SK-N-SH treated with all-trans-retinoic acid at 6 μM for 48 hours (cell line): ENCODE results near the gene TMUB1.

Experiments
- ARNTL ChIP-seq: fragments of 450-650 bp; formaldehyde crosslinking; IDR thresholded peaks from 2 replicates; pipeline ENCODE4 v1.5.0; 2020; ENCODE audit warnings: low read depth, mild to moderate bottlenecking, moderate library complexity, borderline replicate concordance
- CSRNP3 ChIP-seq: fragments of 250-450 bp; sonication (Bioruptor Pico); IDR thresholded peaks from 2 replicates; pipeline ENCODE4 v1.5.1; 2021; ENCODE audit warnings: mild to moderate bottlenecking, moderate library complexity
- PATZ1 ChIP-seq: fragments of 250-450 bp; sonication (Bioruptor Pico); IDR thresholded peaks from 2 replicates; pipeline ENCODE4 v1.8.0; 2020; ENCODE audit warnings: mild to moderate bottlenecking, moderate library complexity, borderline replicate concordance
- PPARA ChIP-seq: fragments of 250-450 bp; sonication (Bioruptor Pico); IDR thresholded peaks from 2 replicates; pipeline ENCODE4 v1.5.0; 2020; ENCODE audit warnings: mild to moderate bottlenecking, borderline replicate concordance
- TOX ChIP-seq: fragments of 250-450 bp; sonication (Bioruptor Pico); IDR thresholded peaks from 2 replicates; pipeline ENCODE4 v1.8.0; 2021; ENCODE audit warnings: mild to moderate bottlenecking, moderate library complexity, borderline replicate concordance
- ZNF70 ChIP-seq: fragments of 450-650 bp; formaldehyde crosslinking; IDR thresholded peaks from 2 replicates; pipeline ENCODE4 v1.5.0; 2020; ENCODE audit warnings: mild to moderate bottlenecking, moderate library complexity

GRCh38 chr7:151104411-151105235 is 21.3 kb upstream of the TMUB1 start:
- TF ChIP-seq ARNTL (CRISPR knock-in tag) (no peak), PATZ1 (CRISPR knock-in tag) (no peak), CSRNP3 (no peak), ZNF70 (CRISPR knock-in tag) (no peak), PPARA (CRISPR knock-in tag) (no peak), TOX (CRISPR knock-in tag) (no peak)
